Measurements from ENCODE around the gene PRKRA.

DNA sequence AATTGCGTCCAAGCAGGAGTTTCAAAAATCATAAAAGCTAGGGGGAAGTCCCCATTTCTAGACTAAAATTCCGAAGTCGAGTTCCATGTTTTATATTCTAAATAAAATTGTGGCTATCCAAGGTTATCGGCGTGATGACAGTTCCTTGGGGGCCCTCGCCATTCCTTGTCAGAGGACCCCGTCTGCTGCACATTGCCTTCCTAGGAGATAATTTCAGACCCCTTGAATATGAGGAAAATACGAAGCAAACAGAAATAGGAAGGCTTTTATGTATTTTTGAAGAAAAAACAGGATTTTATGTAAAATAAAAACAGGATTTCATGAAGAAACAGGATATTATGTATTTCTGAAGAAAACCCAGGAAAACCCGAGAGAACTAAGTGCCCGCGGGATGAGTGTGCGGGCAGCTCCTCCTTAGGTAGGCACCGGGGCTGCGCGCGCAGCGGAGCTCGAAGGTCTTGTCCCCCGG lies 28.8 kb upstream of the PRKRA start:
- no peak for TF ChIP-seq CTCF (IDR thresholded peaks at IDR 0.05)
- TF ChIP-seq POLR2A (IDR thresholded peaks at IDR 0.05): no peak
